A549 (cell line): ENCODE measurements around the gene GUK1. TPM values are rescaled to one million over a fixed set of nuclear protein-coding genes. Genes with fewer than 3 reads are reported as not detected.

Experiments
- ATAC-seq, 2 experiments: fragments of 200-7000 bp in 1 of 2; fragments of >200 bp in 1 of 2; cut with Nextera tagmentation in 1 of 2; cut with Tn5 transposase in 1 of 2; 3 replicates each; pipeline versions ENCODE4 v1.8.0 to v1.9.1; 2018 to 2020; ENCODE audit warnings: mild to moderate bottlenecking in 1 of 2, moderate library complexity in 1 of 2
- CTCF ChIA-PET: fragments of 300-600 bp; sonication (Branson Sonifier 250); formaldehyde crosslinking; extraction: SDS; loops from one replicate; lab custom pipeline; 2021; ENCODE audit warnings: antibody characterized with exemption, inconsistent platforms; lab: Yijun Ruan, JAX
- POLR2A ChIA-PET: fragments of 350-600 bp; formaldehyde crosslinking; extraction: SDS; loops from one replicate; lab custom pipeline; 2021; ENCODE audit warnings: antibody characterized with exemption, inconsistent platforms; lab: Yijun Ruan, JAX
- DNase-seq, 2 experiments: peaks; one replicate each; pipeline versions ENCODE4 v3.0.0 to v3.0.0-alpha.2; 2011 to 2016; ENCODE audit warnings: low read depth in 1 of 2, low spot score in 1 of 2
- FAIRE-seq: peaks from 2 replicates; lab custom pipeline; 2011; peaks lifted over from hg19 to GRCh38; lab: Jason Lieb, UNC
- H3K27ac ChIP-seq, 2 experiments: fragments of >200 bp; sonication (Bioruptor Twin); formaldehyde crosslinking; 3 replicates each; pipeline ENCODE4 v1.5.1; 2016 to 2017
- H3K4me1 ChIP-seq: fragments of >200 bp; sonication (Bioruptor Twin); formaldehyde crosslinking; 3 replicates; pipeline ENCODE4 v1.6.1; 2016
- H3K4me2 ChIP-seq: fragments of >200 bp; sonication (Bioruptor Twin); formaldehyde crosslinking; 3 replicates; pipeline ENCODE4 v1.6.1; 2016
- H3K4me3 ChIP-seq: fragments of >200 bp; sonication (Bioruptor Twin); formaldehyde crosslinking; 3 replicates; pipeline ENCODE4 v1.5.1; 2016
- H3K9me3 ChIP-seq: fragments of >200 bp; sonication (Bioruptor Twin); formaldehyde crosslinking; 3 replicates; pipeline ENCODE4 v1.6.1; 2016
- CBX2 ChIP-seq: fragments of 200-600 bp; sonication (generic); IDR thresholded peaks from 2 replicates; pipeline ENCODE4 v1.6.1; 2016; ENCODE audit warnings: low read depth, mild to moderate bottlenecking, borderline replicate concordance
- CBX8 ChIP-seq: fragments of 200-600 bp; sonication (generic); IDR thresholded peaks from 2 replicates; pipeline ENCODE4 v1.6.1; 2016
- CHD2 ChIP-seq: fragments of 150-350 bp; IDR thresholded peaks from 2 replicates; pipeline ENCODE4 v1.6.1; 2014; ENCODE audit warnings: low read length; ENCODE audit not compliant: partially characterized antibody
- EHF ChIP-seq: fragments of 250-450 bp; sonication (Bioruptor Pico); IDR thresholded peaks from 2 replicates; pipeline ENCODE4 v1.5.0; 2020; ENCODE audit warnings: mild to moderate bottlenecking
- EP300 ChIP-seq, 2 experiments: fragments of >200 bp; sonication (Bioruptor Twin); formaldehyde crosslinking; IDR thresholded peaks; 2 replicates in 1 of 2; 3 replicates in 1 of 2; pipeline ENCODE4 v1.6.1; 2016 to 2017
- ESRRA ChIP-seq: fragments of 150-350 bp; IDR thresholded peaks from 2 replicates; pipeline ENCODE4 v1.6.1; 2014; ENCODE audit warnings: mild to moderate bottlenecking, low read length, borderline replicate concordance
- GATA3 ChIP-seq: IDR thresholded peaks from 2 replicates; pipeline ENCODE4 v1.6.1; 2012; ENCODE audit warnings: borderline replicate concordance
- HEYL ChIP-seq: fragments of 250-450 bp; sonication (Bioruptor Pico); IDR thresholded peaks from 2 replicates; pipeline ENCODE4 v1.8.0; 2021; ENCODE audit warnings: mild to moderate bottlenecking, moderate library complexity
- HOXA7 ChIP-seq: fragments of 250-450 bp; sonication (Bioruptor Pico); IDR thresholded peaks from 2 replicates; pipeline ENCODE4 v1.5.0; 2020; ENCODE audit warnings: mild to moderate bottlenecking, moderate library complexity
- HOXB5 ChIP-seq: fragments of 250-450 bp; sonication (Bioruptor Pico); IDR thresholded peaks from 2 replicates; pipeline ENCODE4 v1.5.0; 2020; ENCODE audit warnings: mild to moderate bottlenecking, moderate library complexity
- JUN ChIP-seq, 2 experiments: fragments of >200 bp; sonication (Bioruptor Twin); formaldehyde crosslinking; IDR thresholded peaks; 2 replicates in 1 of 2; 3 replicates in 1 of 2; pipeline ENCODE4 v1.6.1; 2016 to 2017
- KDM1A ChIP-seq: fragments of 200-600 bp; sonication (generic); IDR thresholded peaks from 2 replicates; pipeline ENCODE4 v1.6.1; 2016; ENCODE audit warnings: low read depth, mild to moderate bottlenecking
- NPAS2 ChIP-seq: fragments of 250-450 bp; sonication (Bioruptor Pico); IDR thresholded peaks from 2 replicates; pipeline ENCODE4 v1.8.0; 2022; ENCODE audit warnings: mild to moderate bottlenecking, moderate library complexity, borderline replicate concordance
- POLR2A ChIP-seq: IDR thresholded peaks from 2 replicates; pipeline ENCODE4 v1.6.1; 2012; ENCODE audit warnings: mild to moderate bottlenecking, low read length
- RAD21 ChIP-seq, 2 experiments: fragments of >200 bp in 1 of 2; sonication (Bioruptor Twin) in 1 of 2; formaldehyde crosslinking in 1 of 2; IDR thresholded peaks in 1 of 2; conservative IDR thresholded peaks in 1 of 2; 2 replicates in 1 of 2; 3 replicates in 1 of 2; pipeline ENCODE4 v1.6.1; 2012 to 2018; ENCODE audit warnings: inconsistent platforms in 1 of 2
- RFX5 ChIP-seq: fragments of 450-650 bp; IDR thresholded peaks from 2 replicates; pipeline ENCODE4 v1.7.1; 2014; ENCODE audit warnings: antibody characterized with exemption, mild to moderate bottlenecking, moderate library complexity
- TFCP2L1 ChIP-seq: fragments of 250-450 bp; sonication (Bioruptor Pico); IDR thresholded peaks from 2 replicates; pipeline ENCODE4 v1.5.0; 2021; ENCODE audit warnings: mild to moderate bottlenecking
- ZFP36 ChIP-seq: fragments of 450-650 bp; IDR thresholded peaks from 2 replicates; pipeline ENCODE4 v1.6.1; 2014; ENCODE audit warnings: borderline replicate concordance; ENCODE audit not compliant: partially characterized antibody
- WGBS: methylation state at CpG from one replicate; pipeline ENCODE4 v1.1.6; 2017; ENCODE audit errors: missing lambda C conversion rate; 5-methylcytosine and 5-hydroxymethylcytosine counted together
- polyA plus RNA-seq, 4 experiments: library from polyadenylated mRNA; depleted of rRNA in 3 of 4; stranded (reverse); fragments of >200 nt; fragmentation: RNase III in 1 of 4; extraction: RNeasy Plus Mini Kit Qiagen cat#74134 plus additional on column Dnase treatment in 1 of 4; gene quantifications; 2 replicates in 3 of 4; 3 replicates in 1 of 4; pipeline ENCODE4 v1.2.3, GENCODE V29; 2011 to 2017
- TF ChIP-seq, protein P1 (sequence below): fragments of >200 bp; sonication (Bioruptor Twin); formaldehyde crosslinking; IDR thresholded peaks from 2 replicates; pipeline ENCODE4 v1.6.1; 2016
- TF ChIP-seq, protein P2 (sequence below): IDR thresholded peaks from 2 replicates; pipeline ENCODE4 v1.6.1; 2012; ENCODE audit warnings: low read depth, borderline replicate concordance
- TF ChIP-seq, protein P3 (sequence below): IDR thresholded peaks from 2 replicates; pipeline ENCODE4 v1.6.1; 2012
- TF ChIP-seq, protein P4 (sequence below): fragments of 250-450 bp; sonication (Bioruptor Pico); IDR thresholded peaks from 2 replicates; pipeline ENCODE4 v1.5.0; 2021; ENCODE audit warnings: mild to moderate bottlenecking, moderate library complexity, borderline replicate concordance
- TF ChIP-seq, protein P5 (sequence below): fragments of 200-600 bp; sonication (generic); IDR thresholded peaks from 2 replicates; pipeline ENCODE4 v1.6.1; 2016; ENCODE audit warnings: antibody characterized with exemption, mild to moderate bottlenecking, moderate library complexity
- TF ChIP-seq, protein P6 (sequence below): fragments of >200 bp; sonication (Bioruptor Twin); formaldehyde crosslinking; IDR thresholded peaks from 3 replicates; pipeline ENCODE4 v1.5.1; 2016

GUK1 gene
- polyA plus RNA-seq, 2 of the 4 experiments (the other 2 are of a cell fraction) = 88.9 to 106 TPM

DNA sequence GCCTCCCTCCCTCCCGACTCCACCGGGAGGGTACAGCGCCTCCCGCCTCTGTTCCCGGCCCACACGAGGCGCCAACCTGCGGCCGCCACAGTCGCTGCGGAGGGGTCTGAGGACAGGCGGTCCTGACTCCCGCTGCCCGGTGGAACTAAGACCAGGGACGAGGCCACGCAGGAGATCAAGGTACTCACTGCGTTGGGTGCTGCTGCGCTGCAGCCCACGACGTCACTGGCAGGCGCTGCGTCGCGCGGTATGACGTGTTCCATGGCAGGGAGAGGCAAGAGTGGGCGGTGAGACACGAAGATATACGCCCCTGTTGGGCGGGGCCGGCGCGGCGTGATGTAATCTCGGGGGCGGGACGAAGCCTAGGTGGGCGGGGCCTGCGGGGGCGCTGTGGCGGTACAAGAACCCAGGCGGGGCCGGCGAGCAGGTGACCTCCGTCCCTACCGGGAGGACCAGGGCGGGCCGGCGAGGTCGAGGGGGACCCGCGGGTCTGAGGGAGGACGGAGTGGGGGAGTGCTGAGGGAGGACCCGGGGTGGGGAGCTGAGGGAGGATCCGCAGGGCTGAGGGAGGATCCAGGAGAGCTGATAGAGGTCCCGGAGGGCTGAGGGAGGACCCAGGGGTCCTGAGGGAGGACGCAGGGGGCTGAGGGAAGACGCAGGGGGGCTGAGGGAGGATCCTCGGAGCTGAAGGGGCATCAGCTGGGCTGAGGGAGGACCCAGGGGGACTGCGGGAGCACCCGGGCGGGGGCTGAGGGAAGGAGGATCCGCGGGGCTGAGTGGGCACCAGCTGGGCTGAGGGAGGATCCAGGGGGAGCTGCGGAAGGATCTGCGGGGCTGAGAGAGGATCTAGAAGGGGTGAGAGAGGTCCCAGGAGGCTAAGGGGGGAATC lies 30.8 kb upstream of the GUK1 start, which contains the start of gene MRPL55 (continued):
- TF ChIP-seq, protein P1, sequence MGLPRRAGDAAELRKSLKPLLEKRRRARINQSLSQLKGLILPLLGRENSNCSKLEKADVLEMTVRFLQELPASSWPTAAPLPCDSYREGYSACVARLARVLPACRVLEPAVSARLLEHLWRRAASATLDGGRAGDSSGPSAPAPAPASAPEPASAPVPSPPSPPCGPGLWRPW = no peak
- no peak for TF ChIP-seq EHF
- TF ChIP-seq, protein P2, sequence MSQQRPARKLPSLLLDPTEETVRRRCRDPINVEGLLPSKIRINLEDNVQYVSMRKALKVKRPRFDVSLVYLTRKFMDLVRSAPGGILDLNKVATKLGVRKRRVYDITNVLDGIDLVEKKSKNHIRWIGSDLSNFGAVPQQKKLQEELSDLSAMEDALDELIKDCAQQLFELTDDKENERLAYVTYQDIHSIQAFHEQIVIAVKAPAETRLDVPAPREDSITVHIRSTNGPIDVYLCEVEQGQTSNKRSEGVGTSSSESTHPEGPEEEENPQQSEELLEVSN = peak; percentile 8; the same call in 1 of the 2 replicates
- TF ChIP-seq HOXA7 = no peak

DNA sequence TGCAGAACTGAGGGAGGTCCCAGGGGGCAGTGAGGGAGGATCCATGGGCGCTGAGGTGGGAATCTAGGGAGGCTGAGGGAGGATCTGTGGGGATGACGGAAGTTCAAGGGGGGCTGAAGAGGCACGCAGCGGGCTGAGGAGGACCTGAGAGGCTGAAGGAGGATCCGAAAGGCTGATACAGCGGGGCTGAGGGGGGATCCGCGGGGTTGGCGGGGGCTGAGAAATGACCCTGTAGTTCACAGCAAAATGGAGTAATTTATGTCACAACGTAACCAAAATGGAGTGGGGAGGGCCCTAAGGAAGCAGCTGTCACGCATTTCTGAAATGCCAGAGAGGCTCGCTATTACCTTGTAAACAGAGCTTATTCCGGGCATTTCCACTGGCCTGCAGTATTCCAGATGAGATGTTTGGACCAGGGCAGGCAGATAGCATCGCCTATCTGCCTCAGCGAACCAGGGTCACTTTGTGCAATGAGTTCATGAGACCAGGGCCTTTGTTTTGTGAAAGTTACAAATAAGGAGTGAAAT lies 30.1 kb upstream of the GUK1 start:
- FAIRE-seq (no peak), DNase-seq (no peak), ATAC-seq (no peak)
- H3K9me3 ChIP-seq = no peaks in the 10 kb centered on the region
- WGBS = 66% methylated on average over 14 of the region's 15 CpGs
- ChIA-PET POLR2A (interaction anchor here (0.6 to 1.8 kb wide), 4 partner anchors 11 to 397 kb away, joined by 3 to 6 read pairs (median 4); partner anchors contain the start of genes GUK1 and IBA57), CTCF (interaction anchor here (0.8 to 2.4 kb wide), 6 partner anchors 17 to 406 kb away, joined by 3 to 23 read pairs (median 4); partner anchors contain the start of gene WNT3A)
- peaks cover 12% of the 10 kb centered on the region; the same call in 2 of the 3 replicates for H3K4me1 ChIP-seq
- peak overlapping the region; percentile 98 for H3K4me3 ChIP-seq
- peak overlapping the region; percentile 84 for H3K4me2 ChIP-seq
- TF ChIP-seq RFX5 (no peak), POLR2A (no peak), CHD2 (no peak), RAD21 (conservative IDR thresholded peaks at IDR 0.05 in 1 of 2, IDR thresholded peaks at IDR 0.05 in 1 of 2) (no peak), TFCP2L1 (no peak), EP300 (IDR thresholded peaks at IDR 0.05) (no peak), CBX2 (no peak), CBX8 (no peak)
- TF ChIP-seq, protein P1 = no peak
- TF ChIP-seq, protein P3, sequence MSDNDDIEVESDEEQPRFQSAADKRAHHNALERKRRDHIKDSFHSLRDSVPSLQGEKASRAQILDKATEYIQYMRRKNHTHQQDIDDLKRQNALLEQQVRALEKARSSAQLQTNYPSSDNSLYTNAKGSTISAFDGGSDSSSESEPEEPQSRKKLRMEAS = no peak
- TF ChIP-seq, all 56 proteins: peak for 0
- H3K27ac ChIP-seq = peak overlapping the region; percentile 86 to 94

DNA sequence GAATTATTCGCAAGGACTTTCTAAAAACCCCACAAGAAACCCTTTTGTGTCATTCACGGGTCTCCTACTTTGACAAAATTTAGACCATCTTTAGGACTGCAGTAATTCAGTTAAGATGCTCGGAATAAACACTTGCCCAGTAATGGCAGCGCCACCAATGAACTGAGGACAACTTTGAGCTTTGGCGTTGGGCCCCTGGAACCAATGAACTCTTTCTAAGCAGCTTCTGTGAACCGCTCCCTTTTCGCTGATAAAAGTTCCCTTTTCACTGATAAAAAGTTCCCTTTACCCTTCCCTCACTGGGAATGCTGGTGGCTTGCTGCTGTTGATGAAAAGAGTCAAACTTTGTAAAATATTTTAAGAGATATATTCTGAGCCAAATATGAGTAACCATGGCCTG lies 29.5 kb upstream of the GUK1 start:
- no peak for DNase-seq
- Histone ChIP-seq H3K9me3 (no peaks in the 10 kb centered on the region), H3K4me1 (peaks cover 12% of the 10 kb centered on the region; the same call in 2 of the 3 replicates), H3K4me3 (no peak overlapping the region), H3K4me2 (no peak overlapping the region; the same call in 2 of the 3 replicates), H3K27ac (no peak overlapping the region)
- no peak for ATAC-seq
- POLR2A ChIA-PET = interaction anchor here (1.2 to 1.8 kb wide), 2 partner anchors 10 to 55 kb away, joined by 4 to 6 read pairs; partner anchors contain the start of gene IBA57
- WGBS = 92% methylated on average over 7 of the region's 7 CpGs
- TF ChIP-seq GATA3 (no peak), HEYL (CRISPR knock-in tag) (no peak), JUN (IDR thresholded peaks at IDR 0.05) (no peak), HOXA7 (no peak), HOXB5 (CRISPR knock-in tag) (no peak), ESRRA (no peak), NPAS2 (CRISPR knock-in tag) (no peak), KDM1A (no peak), CBX2 (no peak), ZFP36 (no peak)
- TF ChIP-seq, protein P4, sequence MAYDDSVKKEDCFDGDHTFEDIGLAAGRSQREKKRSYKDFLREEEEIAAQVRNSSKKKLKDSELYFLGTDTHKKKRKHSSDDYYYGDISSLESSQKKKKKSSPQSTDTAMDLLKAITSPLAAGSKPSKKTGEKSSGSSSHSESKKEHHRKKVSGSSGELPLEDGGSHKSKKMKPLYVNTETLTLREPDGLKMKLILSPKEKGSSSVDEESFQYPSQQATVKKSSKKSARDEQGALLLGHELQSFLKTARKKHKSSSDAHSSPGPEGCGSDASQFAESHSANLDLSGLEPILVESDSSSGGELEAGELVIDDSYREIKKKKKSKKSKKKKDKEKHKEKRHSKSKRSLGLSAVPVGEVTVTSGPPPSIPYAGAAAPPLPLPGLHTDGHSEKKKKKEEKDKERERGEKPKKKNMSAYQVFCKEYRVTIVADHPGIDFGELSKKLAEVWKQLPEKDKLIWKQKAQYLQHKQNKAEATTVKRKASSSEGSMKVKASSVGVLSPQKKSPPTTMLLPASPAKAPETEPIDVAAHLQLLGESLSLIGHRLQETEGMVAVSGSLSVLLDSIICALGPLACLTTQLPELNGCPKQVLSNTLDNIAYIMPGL (CRISPR knock-in tag) = no peak
- TF ChIP-seq, protein P5, sequence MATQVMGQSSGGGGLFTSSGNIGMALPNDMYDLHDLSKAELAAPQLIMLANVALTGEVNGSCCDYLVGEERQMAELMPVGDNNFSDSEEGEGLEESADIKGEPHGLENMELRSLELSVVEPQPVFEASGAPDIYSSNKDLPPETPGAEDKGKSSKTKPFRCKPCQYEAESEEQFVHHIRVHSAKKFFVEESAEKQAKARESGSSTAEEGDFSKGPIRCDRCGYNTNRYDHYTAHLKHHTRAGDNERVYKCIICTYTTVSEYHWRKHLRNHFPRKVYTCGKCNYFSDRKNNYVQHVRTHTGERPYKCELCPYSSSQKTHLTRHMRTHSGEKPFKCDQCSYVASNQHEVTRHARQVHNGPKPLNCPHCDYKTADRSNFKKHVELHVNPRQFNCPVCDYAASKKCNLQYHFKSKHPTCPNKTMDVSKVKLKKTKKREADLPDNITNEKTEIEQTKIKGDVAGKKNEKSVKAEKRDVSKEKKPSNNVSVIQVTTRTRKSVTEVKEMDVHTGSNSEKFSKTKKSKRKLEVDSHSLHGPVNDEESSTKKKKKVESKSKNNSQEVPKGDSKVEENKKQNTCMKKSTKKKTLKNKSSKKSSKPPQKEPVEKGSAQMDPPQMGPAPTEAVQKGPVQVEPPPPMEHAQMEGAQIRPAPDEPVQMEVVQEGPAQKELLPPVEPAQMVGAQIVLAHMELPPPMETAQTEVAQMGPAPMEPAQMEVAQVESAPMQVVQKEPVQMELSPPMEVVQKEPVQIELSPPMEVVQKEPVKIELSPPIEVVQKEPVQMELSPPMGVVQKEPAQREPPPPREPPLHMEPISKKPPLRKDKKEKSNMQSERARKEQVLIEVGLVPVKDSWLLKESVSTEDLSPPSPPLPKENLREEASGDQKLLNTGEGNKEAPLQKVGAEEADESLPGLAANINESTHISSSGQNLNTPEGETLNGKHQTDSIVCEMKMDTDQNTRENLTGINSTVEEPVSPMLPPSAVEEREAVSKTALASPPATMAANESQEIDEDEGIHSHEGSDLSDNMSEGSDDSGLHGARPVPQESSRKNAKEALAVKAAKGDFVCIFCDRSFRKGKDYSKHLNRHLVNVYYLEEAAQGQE = no peak
- TF ChIP-seq, protein P6, sequence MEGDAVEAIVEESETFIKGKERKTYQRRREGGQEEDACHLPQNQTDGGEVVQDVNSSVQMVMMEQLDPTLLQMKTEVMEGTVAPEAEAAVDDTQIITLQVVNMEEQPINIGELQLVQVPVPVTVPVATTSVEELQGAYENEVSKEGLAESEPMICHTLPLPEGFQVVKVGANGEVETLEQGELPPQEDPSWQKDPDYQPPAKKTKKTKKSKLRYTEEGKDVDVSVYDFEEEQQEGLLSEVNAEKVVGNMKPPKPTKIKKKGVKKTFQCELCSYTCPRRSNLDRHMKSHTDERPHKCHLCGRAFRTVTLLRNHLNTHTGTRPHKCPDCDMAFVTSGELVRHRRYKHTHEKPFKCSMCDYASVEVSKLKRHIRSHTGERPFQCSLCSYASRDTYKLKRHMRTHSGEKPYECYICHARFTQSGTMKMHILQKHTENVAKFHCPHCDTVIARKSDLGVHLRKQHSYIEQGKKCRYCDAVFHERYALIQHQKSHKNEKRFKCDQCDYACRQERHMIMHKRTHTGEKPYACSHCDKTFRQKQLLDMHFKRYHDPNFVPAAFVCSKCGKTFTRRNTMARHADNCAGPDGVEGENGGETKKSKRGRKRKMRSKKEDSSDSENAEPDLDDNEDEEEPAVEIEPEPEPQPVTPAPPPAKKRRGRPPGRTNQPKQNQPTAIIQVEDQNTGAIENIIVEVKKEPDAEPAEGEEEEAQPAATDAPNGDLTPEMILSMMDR = no peak
- CTCF ChIA-PET = interaction anchor here (0.6 to 2.4 kb wide), 5 partner anchors 21 to 406 kb away, joined by 3 to 23 read pairs (median 3); partner anchors contain the start of gene IBA57
- FAIRE-seq = no peak
